ENCODE data around the gene PPP1CA.

The PPP1CA gene

GRCh38 chr11:67400942-67401494 is 640 bp downstream of the PPP1CA start:
- no peak for DNase-seq

GRCh38 chr11:67400251-67400941 is 1.3 kb downstream of the PPP1CA start:
- no peak for DNase-seq

- no peak for DNase-seq
Observed at GRCh38 chr11:67398661-67399563, 2.7 kb downstream of the PPP1CA start.

- DNase-seq, result no peak
Observed at GRCh38 chr11:67397986-67398660, 3.5 kb downstream of the PPP1CA start.

- DNase-seq, result no peak
Observed at GRCh38 chr11:67397536-67397935, 4.1 kb downstream of the PPP1CA start.

- peak; percentile 55 to 58 for DNase-seq
Observed at GRCh38 chr11:67396587-67397389, 4.9 kb downstream of the PPP1CA start.

GRCh38 chr11:67396259-67396581 is 5.4 kb downstream of the PPP1CA start:
- no peak for DNase-seq

- no peak for DNase-seq
Observed at GRCh38 chr11:67395555-67396258, 6.0 kb downstream of the PPP1CA start.

GRCh38 chr11:67393990-67394389 is 7.7 kb downstream of the PPP1CA start:
- no peak for DNase-seq

- DNase-seq, result no peak
Observed at GRCh38 chr11:67393437-67393836, 8.2 kb downstream of the PPP1CA start.

GRCh38 chr11:67392183-67392715 is 9.4 kb downstream of the PPP1CA start:
- DNase-seq, result no peak

GRCh38 chr11:67391304-67392182 is 10.1 kb downstream of the PPP1CA start, which contains the start of gene RAD9A:
RAD9A (plus strand) TSS chr11:67391986; CDS start chr11:67392045, 59 bp downstream.
- peak; percentile 85 to 89 for DNase-seq

- no peak for DNase-seq
Observed at GRCh38 chr11:67390947-67391303, 10.7 kb downstream of the PPP1CA start.

GRCh38 chr11:67389477-67389876 is 12.2 kb downstream of the PPP1CA start:
- DNase-seq, result peak in 1 of 2 experiments; percentile 31

- no peak for DNase-seq
Observed at GRCh38 chr11:67387518-67387917, 14.1 kb downstream of the PPP1CA start.

GRCh38 chr11:67387069-67387468 is 14.6 kb downstream of the PPP1CA start:
- peak; percentile 32 to 41 for DNase-seq

GRCh38 chr11:67384851-67385366 is 16.7 kb downstream of the PPP1CA start:
- DNase-seq, result no peak

- peak; percentile 82 to 84 for DNase-seq
Observed at GRCh38 chr11:67382276-67383136, 19.2 kb downstream of the PPP1CA start.
